Measurements from ENCODE around the gene RNGTT.

Gene RNGTT

GRCh38 chr6:88605271-88605670 lies 358.1 kb downstream of the RNGTT start (continued):
- TF ChIP-seq, protein P1, sequence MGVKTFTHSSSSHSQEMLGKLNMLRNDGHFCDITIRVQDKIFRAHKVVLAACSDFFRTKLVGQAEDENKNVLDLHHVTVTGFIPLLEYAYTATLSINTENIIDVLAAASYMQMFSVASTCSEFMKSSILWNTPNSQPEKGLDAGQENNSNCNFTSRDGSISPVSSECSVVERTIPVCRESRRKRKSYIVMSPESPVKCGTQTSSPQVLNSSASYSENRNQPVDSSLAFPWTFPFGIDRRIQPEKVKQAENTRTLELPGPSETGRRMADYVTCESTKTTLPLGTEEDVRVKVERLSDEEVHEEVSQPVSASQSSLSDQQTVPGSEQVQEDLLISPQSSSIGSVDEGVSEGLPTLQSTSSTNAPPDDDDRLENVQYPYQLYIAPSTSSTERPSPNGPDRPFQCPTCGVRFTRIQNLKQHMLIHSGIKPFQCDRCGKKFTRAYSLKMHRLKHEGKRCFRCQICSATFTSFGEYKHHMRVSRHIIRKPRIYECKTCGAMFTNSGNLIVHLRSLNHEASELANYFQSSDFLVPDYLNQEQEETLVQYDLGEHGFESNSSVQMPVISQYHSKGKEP (tag by site-specific recombination; IDR thresholded peaks at IDR 0.05): no peak
- TF ChIP-seq ZNF596 (tag by site-specific recombination; IDR thresholded peaks at IDR 0.05) (no peak), ZNF10 (tag by site-specific recombination; IDR thresholded peaks at IDR 0.05) (no peak), ZNF140 (tag by site-specific recombination; IDR thresholded peaks at IDR 0.05) (no peak), PRDM4 (tag by site-specific recombination; IDR thresholded peaks at IDR 0.05) (no peak), KLF8 (tag by site-specific recombination; IDR thresholded peaks at IDR 0.05) (no peak), ZNF138 (tag by site-specific recombination; IDR thresholded peaks at IDR 0.05; ENCODE audit: borderline replicate concordance) (no peak), PRDM1 (tag by site-specific recombination; IDR thresholded peaks at IDR 0.05) (no peak)

- H3K36me3 ChIP-seq (ENCODE audit: control insufficient read depth in 2 of 2, insufficient read depth in 1 of 2, low read length in 2 of 2): no peaks in the 10 kb centered on the region
- CTCF ChIA-PET: interaction anchor here (0.7 to 1.4 kb wide), 3 partner anchors 181 to 500 kb away, joined by 3 to 6 read pairs (median 4); no protein-coding TSS in a partner anchor
- H3K9me3 ChIP-seq (ENCODE audit: control insufficient read depth, insufficient read depth, low read depth, low read length): no peaks in the 10 kb centered on the region
- H3K4me1 ChIP-seq (ENCODE audit: control insufficient read depth, insufficient read depth, low read length): no peaks in the 10 kb centered on the region
- POLR2A ChIA-PET: no interaction called here
- no peak for TF ChIP-seq WT1 (tag by site-specific recombination; IDR thresholded peaks at IDR 0.05)
- no peak for TF ChIP-seq REPIN1 (tag by site-specific recombination; IDR thresholded peaks at IDR 0.05; ENCODE audit: low read depth)
- no peak for TF ChIP-seq ZNF629 (tag by site-specific recombination; IDR thresholded peaks at IDR 0.05)
- TF ChIP-seq TCF7L2 (IDR thresholded peaks at IDR 0.05; ENCODE audit: borderline replicate concordance, low read depth, low read length): no peak
- TF ChIP-seq ZNF266 (tag by site-specific recombination; IDR thresholded peaks at IDR 0.05; ENCODE audit: low read depth): no peak
- no peak for TF ChIP-seq ZNF664 (tag by site-specific recombination; IDR thresholded peaks at IDR 0.05)
- TF ChIP-seq, protein P2, sequence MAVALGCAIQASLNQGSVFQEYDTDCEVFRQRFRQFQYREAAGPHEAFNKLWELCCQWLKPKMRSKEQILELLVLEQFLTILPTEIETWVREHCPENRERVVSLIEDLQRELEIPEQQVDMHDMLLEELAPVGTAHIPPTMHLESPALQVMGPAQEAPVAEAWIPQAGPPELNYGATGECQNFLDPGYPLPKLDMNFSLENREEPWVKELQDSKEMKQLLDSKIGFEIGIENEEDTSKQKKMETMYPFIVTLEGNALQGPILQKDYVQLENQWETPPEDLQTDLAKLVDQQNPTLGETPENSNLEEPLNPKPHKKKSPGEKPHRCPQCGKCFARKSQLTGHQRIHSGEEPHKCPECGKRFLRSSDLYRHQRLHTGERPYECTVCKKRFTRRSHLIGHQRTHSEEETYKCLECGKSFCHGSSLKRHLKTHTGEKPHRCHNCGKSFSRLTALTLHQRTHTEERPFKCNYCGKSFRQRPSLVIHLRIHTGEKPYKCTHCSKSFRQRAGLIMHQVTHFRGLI (tag by site-specific recombination; IDR thresholded peaks at IDR 0.05): no peak
- no peak for TF ChIP-seq ZEB2 (tag by site-specific recombination; IDR thresholded peaks at IDR 0.05)
- no peak for TF ChIP-seq ZNF24 (tag by site-specific recombination; IDR thresholded peaks at IDR 0.05)
- no peak overlapping the region for H3K27ac ChIP-seq (ENCODE audit: extremely low read depth, low read depth, low read length)
- H3K4me3 ChIP-seq (ENCODE audit: low read depth, low read length): no peak overlapping the region
These were observed 363.8 kb downstream of the RNGTT start for GRCh38 chr6:88599571-88599970.

DNA sequence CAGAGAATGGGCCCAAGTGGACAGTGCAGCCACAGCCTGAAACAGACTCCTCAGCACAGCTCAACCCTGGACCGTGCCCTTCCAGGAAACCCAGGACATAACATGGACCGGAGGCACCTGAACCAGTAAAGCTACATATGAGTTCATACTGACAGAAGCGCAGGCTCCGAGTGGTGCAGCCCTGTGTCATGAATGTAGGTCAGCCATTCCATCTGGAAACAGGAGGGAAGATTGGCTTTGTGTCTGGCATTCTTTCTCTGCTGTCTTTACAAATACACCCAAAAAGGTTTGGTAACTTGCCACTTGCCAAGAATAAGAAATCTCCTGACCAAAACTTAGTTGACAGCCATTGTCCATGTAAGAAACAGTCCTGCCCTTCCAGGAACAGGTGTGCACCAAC lies 366.6 kb downstream of the RNGTT start:
- no peak for TF ChIP-seq ZNF366 (tag by site-specific recombination; conservative IDR thresholded peaks at IDR 0.05)
- no peak for TF ChIP-seq ZNF621 (tag by site-specific recombination; IDR thresholded peaks at IDR 0.05)
- TF ChIP-seq ZFP37 (tag by site-specific recombination; IDR thresholded peaks at IDR 0.05): no peak
- no peak for TF ChIP-seq OSR2 (tag by site-specific recombination; IDR thresholded peaks at IDR 0.05)
- TF ChIP-seq ZNF610 (tag by site-specific recombination; IDR thresholded peaks at IDR 0.05; ENCODE audit: borderline replicate concordance): no peak
- no peak for TF ChIP-seq ZSCAN30 (tag by site-specific recombination; IDR thresholded peaks at IDR 0.05)
- no peak for TF ChIP-seq ZNF211 (tag by site-specific recombination; IDR thresholded peaks at IDR 0.05; ENCODE audit: low read depth)
- no peak for TF ChIP-seq ZNF404 (tag by site-specific recombination; IDR thresholded peaks at IDR 0.05)
- TF ChIP-seq ZNF10 (tag by site-specific recombination; IDR thresholded peaks at IDR 0.05): no peak
- no peak for TF ChIP-seq ZNF624 (tag by site-specific recombination; IDR thresholded peaks at IDR 0.05)
- no peak for TF ChIP-seq ZNF19 (tag by site-specific recombination; IDR thresholded peaks at IDR 0.05; ENCODE audit: low read depth)
- TF ChIP-seq ZNF223 (tag by site-specific recombination; IDR thresholded peaks at IDR 0.05): no peak
- no peak for TF ChIP-seq IKZF3 (tag by site-specific recombination; IDR thresholded peaks at IDR 0.05)
- TF ChIP-seq ZNF571 (tag by site-specific recombination; IDR thresholded peaks at IDR 0.05): no peak
- Histone ChIP-seq H3K4me3 (ENCODE audit: low read depth, low read length) (no peak overlapping the region), H3K9me3 (ENCODE audit: control insufficient read depth, insufficient read depth, low read depth, low read length) (no peaks in the 10 kb centered on the region), H3K27ac (ENCODE audit: extremely low read depth, low read depth, low read length) (no peak overlapping the region), H3K4me1 (ENCODE audit: control insufficient read depth, insufficient read depth, low read length) (no peaks in the 10 kb centered on the region), H3K36me3 (ENCODE audit: control insufficient read depth in 2 of 2, insufficient read depth in 1 of 2, low read length in 2 of 2) (no peaks in the 10 kb centered on the region)
- POLR2A ChIA-PET: no interaction called here
- CTCF ChIA-PET: no interaction called here

All from HEK293 (cell line).